Epithelial cell of alveolus of lung (primary cell): Measurements from ENCODE around the gene F2RL1. TPM values are rescaled to one million over a fixed set of nuclear protein-coding genes. Genes with fewer than 3 reads are reported as not detected.

Experiments
- total RNA-seq: library from RNA; depleted of rRNA; stranded (reverse); fragments of >200 nt; gene quantifications from 2 replicates; pipeline ENCODE4 v1.2.1, GENCODE V29; 2015

F2RL1 gene
- 13.0 and 125 TPM in 2 replicates for total RNA-seq

DNA sequence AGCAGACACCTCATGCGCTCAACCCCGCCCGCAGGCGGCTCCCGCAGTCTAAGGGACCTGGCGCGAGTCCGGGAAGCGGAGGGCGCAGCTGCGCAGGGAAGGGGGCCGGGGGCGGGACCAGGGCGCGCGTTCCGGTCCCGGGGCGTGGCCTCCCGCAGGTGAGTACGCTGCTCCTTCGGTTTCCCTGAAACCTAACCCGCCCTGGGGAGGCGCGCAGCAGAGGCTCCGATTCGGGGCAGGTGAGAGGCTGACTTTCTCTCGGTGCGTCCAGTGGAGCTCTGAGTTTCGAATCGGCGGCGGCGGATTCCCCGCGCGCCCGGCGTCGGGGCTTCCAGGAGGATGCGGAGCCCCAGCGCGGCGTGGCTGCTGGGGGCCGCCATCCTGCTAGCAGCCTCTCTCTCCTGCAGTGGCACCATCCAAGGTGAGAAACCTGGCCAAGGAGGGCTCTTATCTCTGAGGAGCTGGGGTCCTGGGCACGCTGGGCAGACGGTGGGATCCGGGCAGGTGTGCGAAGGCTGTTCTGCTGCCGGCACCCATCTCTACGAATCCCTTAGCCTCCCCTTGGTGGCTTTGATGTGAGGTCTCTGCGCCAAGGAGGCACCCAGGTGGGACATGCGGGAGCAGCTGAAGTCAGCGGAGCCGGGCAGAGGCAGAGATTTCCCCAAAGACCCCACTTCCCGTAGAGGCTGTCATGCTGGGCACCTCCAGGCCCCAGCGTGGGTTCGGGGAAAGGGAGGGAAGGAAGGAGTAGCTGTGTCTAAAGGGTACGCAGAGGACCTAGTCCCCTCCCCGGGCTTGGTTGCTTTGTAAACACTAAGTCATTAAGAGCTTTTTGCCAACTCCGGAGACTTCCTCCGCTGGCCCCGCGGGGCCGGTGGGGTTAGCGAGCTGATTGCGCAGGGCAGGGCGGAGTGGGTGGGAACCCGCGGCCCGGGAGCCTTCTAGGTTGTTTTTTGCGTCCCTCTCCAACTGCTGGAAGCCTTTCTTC lies at the start of gene F2RL1:
TSS of gene F2RL1 (plus strand) at position 187 of the 988 bp plus-strand sequence. CDS start at position 340, 153 bp downstream.

GRCh38 chr5:76849419-76850291 lies 30.8 kb downstream of the F2RL1 start, which contains the start of gene S100Z:
TSS of gene S100Z (plus strand) at chr5:76850014. CDS start at chr5:76875360, 25,346 bp downstream.

Other genes starting within 250 kb of the F2RL1 start
- gene F2RL2, start 195.6 kb upstream of the F2RL1 start, total RNA-seq, result 0.56 and 4.5 TPM in 2 replicates
- 111 and 137 TPM in 2 replicates for gene F2R, start 102.9 kb upstream of the F2RL1 start, total RNA-seq
- not detected in 2 replicates for gene S100Z, start 31.0 kb downstream of the F2RL1 start, total RNA-seq
- gene CRHBP, start 134.0 kb downstream of the F2RL1 start, total RNA-seq, result not detected in 2 replicates
- 21.7 and 22.4 TPM in 2 replicates for gene AGGF1, start 211.4 kb downstream of the F2RL1 start, total RNA-seq